Caco-2 (cell line): ENCODE results near the gene CRYBA4. TPM values are rescaled to one million over a fixed set of nuclear protein-coding genes. Genes with fewer than 3 reads are reported as not detected.

ENCODE experiments used
- BruUV-seq: library from RNA; stranded (reverse); fragments of 400-500 nt; replicated peaks from 2 replicates; lab custom pipeline; 2021; lab: Mats Ljungman, UMichigan
- CTCF ChIA-PET: fragments of 300-600 bp; sonication (Branson Sonifier 250); formaldehyde crosslinking; loops from one replicate; lab custom pipeline; 2022; ENCODE audit warnings: antibody characterized with exemption; lab: Charles Lee
- POLR2A ChIA-PET: fragments of 300-600 bp; sonication (Branson Sonifier 250); formaldehyde crosslinking; loops from one replicate; lab custom pipeline; 2022; ENCODE audit warnings: antibody characterized with exemption; lab: Charles Lee
- DNase-seq, 2 experiments: peaks; one replicate each; pipeline versions ENCODE4 v3.0.0 to v3.0.0-alpha.2; 2020 to 2022
- H3K27me3 ChIP-seq: replicated peaks from 2 replicates; pipeline ENCODE4 v1.6.0; 2011; ENCODE audit warnings: low read length; ENCODE audit not compliant: control insufficient read depth, insufficient read depth
- H3K36me3 ChIP-seq: 2 replicates; pipeline ENCODE4 v1.5.1; 2011; ENCODE audit warnings: low read length; ENCODE audit not compliant: control insufficient read depth, insufficient read depth
- H3K4me1 ChIP-seq: fragments of 250-450 bp; sonication (Bioruptor Pico); 2 replicates; pipeline ENCODE4 v1.5.1; 2020; ENCODE audit warnings: mild to moderate bottlenecking
- H3K4me3 ChIP-seq: 2 replicates; pipeline ENCODE4 v1.5.1; 2011; ENCODE audit warnings: low read depth, mild to moderate bottlenecking, control low read depth, low read length
- H3K9me3 ChIP-seq: fragments of 250-450 bp; sonication (Bioruptor Pico); 2 replicates; pipeline ENCODE4 v1.5.1; 2020; ENCODE audit warnings: mild to moderate bottlenecking, moderate library complexity
- H3K27ac Mint-ChIP-seq: one replicate; pipeline ENCODE4 v1.8.0; 2022; ENCODE audit warnings: mixed read lengths; ENCODE audit not compliant: unreplicated experiment
- H3K27me3 Mint-ChIP-seq: one replicate; pipeline ENCODE4 v1.8.0; 2022; ENCODE audit warnings: mixed read lengths; ENCODE audit not compliant: insufficient read depth, unreplicated experiment
- H3K36me3 Mint-ChIP-seq: one replicate; pipeline ENCODE4 v1.8.0; 2022; ENCODE audit warnings: mild to moderate bottlenecking, mixed read lengths; ENCODE audit not compliant: insufficient read depth, unreplicated experiment
- H3K4me1 Mint-ChIP-seq: one replicate; pipeline ENCODE4 v1.8.0; 2022; ENCODE audit warnings: low read depth, mixed read lengths; ENCODE audit not compliant: unreplicated experiment
- H3K4me3 Mint-ChIP-seq: one replicate; pipeline ENCODE4 v1.8.0; 2022; ENCODE audit warnings: mild to moderate bottlenecking, moderate library complexity, mixed read lengths; ENCODE audit not compliant: unreplicated experiment
- H3K9me3 Mint-ChIP-seq: one replicate; pipeline ENCODE4 v1.8.0; 2022; ENCODE audit warnings: mixed read lengths; ENCODE audit not compliant: unreplicated experiment
- intact Hi-C: fragments of 100-400 bp; cut with micrococcal nuclease; formaldehyde crosslinking; loops from one replicate; pipeline ENCODE4 v1.10.0; 2022; ENCODE audit not compliant: unreplicated experiment
- total RNA-seq: library from RNA; stranded (reverse); gene quantifications from 2 replicates; pipeline ENCODE4 v1.2.3, GENCODE V29; 2022
- TF ChIP-seq, protein P1 (sequence below), 2 experiments: fragments of 200-600 bp in 1 of 2; IDR thresholded peaks; 1 replicate in 1 of 2; 2 replicates in 1 of 2; pipeline versions ENCODE4 v1.5.1 to v1.8.0; 2011 to 2022; ENCODE audit warnings: antibody characterized with exemption in 1 of 2, control low read depth in 1 of 2, inconsistent platforms in 1 of 2, low read depth in 1 of 2, low read length in 1 of 2, mild to moderate bottlenecking in 1 of 2, moderate library complexity in 1 of 2; ENCODE audit not compliant: insufficient read depth in 1 of 2, severe bottlenecking in 1 of 2, unreplicated experiment in 1 of 2

Gene CRYBA4
- total RNA-seq, 1 experiment from 2014 or later = 0.68 TPM

DNA sequence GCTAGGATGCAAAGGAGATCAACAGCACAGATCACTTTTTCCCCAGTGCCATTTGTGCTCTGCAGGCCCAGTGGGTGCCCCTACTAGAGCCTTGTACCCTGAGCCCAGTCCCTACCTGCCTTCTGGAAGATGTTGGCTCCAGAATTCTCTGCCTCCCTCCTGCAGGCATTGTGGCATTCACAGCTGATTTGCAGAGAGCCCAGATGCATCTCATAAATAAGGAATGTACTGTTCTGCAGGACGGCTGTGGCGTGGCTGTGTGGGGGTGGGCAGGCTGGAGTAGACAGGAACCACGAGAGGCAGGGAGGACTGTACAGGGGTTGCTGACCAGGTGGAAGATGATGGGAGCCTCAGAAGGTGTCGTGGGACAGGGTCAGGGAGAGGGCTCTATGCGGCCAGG lies 24.4 kb downstream of the CRYBA4 start:
- ChIA-PET POLR2A (no interaction called here), CTCF (interaction anchor here (0.5 kb wide), 1 partner anchor 282 kb away, joined by 3 read pairs; no protein-coding TSS in a partner anchor)
- Histone ChIP-seq H3K4me3 (no peak overlapping the region), H3K4me1 (0 out of 2 replicates have a peak, but pooled peaks cover 4% of the 10 kb centered on the region), H3K27me3 (no peaks in the 10 kb centered on the region; the same call in none of the 2 replicates), H3K9me3 (no peaks in the 10 kb centered on the region), H3K36me3 (no peaks in the 10 kb centered on the region)
- H3K4me1 Mint-ChIP-seq = peaks cover 7% of the 10 kb centered on the region
- no peak for DNase-seq
- H3K27me3 Mint-ChIP-seq = peaks cover 27% of the 10 kb centered on the region
- H3K27ac Mint-ChIP-seq = no peak overlapping the region
- no TSS peak for BruUV-seq
- intact Hi-C loops = no loop called here
- H3K4me3 Mint-ChIP-seq = no peak overlapping the region
- TF ChIP-seq, protein P1, sequence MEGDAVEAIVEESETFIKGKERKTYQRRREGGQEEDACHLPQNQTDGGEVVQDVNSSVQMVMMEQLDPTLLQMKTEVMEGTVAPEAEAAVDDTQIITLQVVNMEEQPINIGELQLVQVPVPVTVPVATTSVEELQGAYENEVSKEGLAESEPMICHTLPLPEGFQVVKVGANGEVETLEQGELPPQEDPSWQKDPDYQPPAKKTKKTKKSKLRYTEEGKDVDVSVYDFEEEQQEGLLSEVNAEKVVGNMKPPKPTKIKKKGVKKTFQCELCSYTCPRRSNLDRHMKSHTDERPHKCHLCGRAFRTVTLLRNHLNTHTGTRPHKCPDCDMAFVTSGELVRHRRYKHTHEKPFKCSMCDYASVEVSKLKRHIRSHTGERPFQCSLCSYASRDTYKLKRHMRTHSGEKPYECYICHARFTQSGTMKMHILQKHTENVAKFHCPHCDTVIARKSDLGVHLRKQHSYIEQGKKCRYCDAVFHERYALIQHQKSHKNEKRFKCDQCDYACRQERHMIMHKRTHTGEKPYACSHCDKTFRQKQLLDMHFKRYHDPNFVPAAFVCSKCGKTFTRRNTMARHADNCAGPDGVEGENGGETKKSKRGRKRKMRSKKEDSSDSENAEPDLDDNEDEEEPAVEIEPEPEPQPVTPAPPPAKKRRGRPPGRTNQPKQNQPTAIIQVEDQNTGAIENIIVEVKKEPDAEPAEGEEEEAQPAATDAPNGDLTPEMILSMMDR (IDR thresholded peaks at IDR 0.05; ENCODE audit: insufficient read depth in 1 of 2, low read depth in 1 of 2, low read length in 1 of 2, severe bottlenecking in 1 of 2, unreplicated experiment in 1 of 2) = no peak
- H3K9me3 Mint-ChIP-seq = no peaks in the 10 kb centered on the region
- H3K36me3 Mint-ChIP-seq = no peaks in the 10 kb centered on the region

DNA sequence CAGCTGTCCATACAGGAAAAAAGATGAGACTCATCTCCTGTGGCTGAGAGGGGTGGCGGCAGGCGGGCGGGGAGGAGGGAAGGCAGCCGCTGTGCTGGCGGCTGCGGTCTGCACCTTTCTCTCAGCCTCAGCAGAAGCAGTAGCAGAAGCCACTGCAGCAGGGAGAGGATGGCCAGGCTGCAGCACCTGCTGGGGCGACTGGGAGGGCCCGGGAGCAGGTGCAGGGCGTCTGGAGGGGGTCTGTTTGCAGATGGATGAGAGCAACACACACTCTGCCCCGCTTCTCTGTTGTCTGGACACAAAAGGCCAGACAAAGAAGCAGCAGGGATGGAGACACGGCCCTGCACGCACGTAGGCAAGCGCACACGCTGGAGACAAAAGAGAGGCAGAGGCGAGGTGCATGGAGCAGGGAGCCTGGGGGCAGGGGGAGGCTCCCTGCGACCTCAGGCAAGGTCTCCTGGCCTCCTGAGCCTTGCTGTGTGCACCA lies 26.3 kb downstream of the CRYBA4 start:
- Mint-ChIP-seq H3K4me3 (no peak overlapping the region), H3K4me1 (peaks cover 7% of the 10 kb centered on the region), H3K27ac (no peak overlapping the region), H3K9me3 (no peaks in the 10 kb centered on the region), H3K27me3 (peaks cover 37% of the 10 kb centered on the region), H3K36me3 (no peaks in the 10 kb centered on the region)
- H3K27me3 ChIP-seq = peaks cover 2% of the 10 kb centered on the region
- intact Hi-C loops = no loop called here
- H3K9me3 ChIP-seq = no peaks in the 10 kb centered on the region
- H3K4me1 ChIP-seq = 0 out of 2 replicates have a peak, but pooled peaks cover 4% of the 10 kb centered on the region
- TF ChIP-seq, protein P1 (IDR thresholded peaks at IDR 0.05; ENCODE audit: insufficient read depth in 1 of 2, low read depth in 1 of 2, low read length in 1 of 2, severe bottlenecking in 1 of 2, unreplicated experiment in 1 of 2) = no peak
- DNase-seq = no peak
- no peak overlapping the region for H3K4me3 ChIP-seq
- CTCF ChIA-PET = interaction anchor here (0.6 kb wide), 1 partner anchor 829 kb away, joined by 4 read pairs; no protein-coding TSS in a partner anchor
- no peaks in the 10 kb centered on the region for H3K36me3 ChIP-seq
- POLR2A ChIA-PET = no interaction called here
- no TSS peak for BruUV-seq

DNA sequence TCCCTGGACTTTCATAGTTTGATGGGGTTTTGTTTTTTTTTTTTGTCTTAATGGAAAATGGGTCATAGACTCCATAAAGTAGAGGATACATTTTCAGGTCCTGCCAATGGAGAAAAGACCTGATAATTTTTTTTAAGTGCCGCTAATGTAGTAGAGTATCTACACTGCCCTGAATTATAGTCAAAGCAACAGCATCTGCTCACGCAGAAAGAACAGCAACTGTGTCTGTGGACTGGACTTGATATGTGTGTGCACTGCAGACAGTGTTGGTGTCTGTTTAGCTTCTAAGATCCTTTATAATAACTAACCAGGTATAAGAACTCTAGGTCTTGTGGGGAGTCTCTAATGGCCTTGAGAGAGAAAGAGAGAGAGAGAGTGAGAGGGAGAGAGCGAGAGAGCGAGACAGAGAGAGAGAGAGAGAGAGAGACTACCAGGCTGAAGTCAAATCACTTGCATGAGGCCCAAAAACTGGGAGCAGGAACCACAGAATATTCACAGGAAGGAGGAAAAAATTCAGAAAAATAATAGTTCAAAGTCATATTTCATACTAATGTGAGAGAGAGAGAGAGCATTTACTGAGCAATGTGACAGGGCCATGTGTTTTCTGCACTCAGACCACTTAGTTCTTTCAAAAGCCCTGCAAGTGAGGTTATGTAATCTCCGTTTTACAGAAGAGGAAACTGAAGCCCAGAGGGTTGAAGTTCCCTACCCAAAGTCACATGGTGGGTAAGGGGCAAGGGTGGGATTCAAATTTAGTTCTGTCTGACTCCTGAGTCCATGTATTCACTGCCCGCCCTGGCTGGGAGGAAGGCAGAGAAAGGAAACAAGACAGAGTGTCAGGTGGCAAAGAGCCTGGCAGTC lies 27.0 kb downstream of the CRYBA4 start:
- CTCF ChIA-PET = no interaction called here
- no peak overlapping the region for H3K4me3 ChIP-seq
- no peak for DNase-seq
- no peaks in the 10 kb centered on the region for H3K36me3 ChIP-seq
- Mint-ChIP-seq H3K36me3 (no peaks in the 10 kb centered on the region), H3K4me3 (no peak overlapping the region), H3K27me3 (peaks cover 38% of the 10 kb centered on the region), H3K27ac (no peak overlapping the region), H3K4me1 (peaks cover 7% of the 10 kb centered on the region), H3K9me3 (no peaks in the 10 kb centered on the region)
- intact Hi-C loops = no loop called here
- H3K27me3 ChIP-seq = peaks cover 2% of the 10 kb centered on the region
- no peaks in the 10 kb centered on the region for H3K9me3 ChIP-seq
- POLR2A ChIA-PET = no interaction called here
- BruUV-seq = no TSS peak
- TF ChIP-seq, protein P1 (IDR thresholded peaks at IDR 0.05; ENCODE audit: insufficient read depth in 1 of 2, low read depth in 1 of 2, low read length in 1 of 2, severe bottlenecking in 1 of 2, unreplicated experiment in 1 of 2) = no peak
- 0 out of 2 replicates have a peak, but pooled peaks cover 4% of the 10 kb centered on the region for H3K4me1 ChIP-seq
